Prostate gland (tissue), 2 donors: ENCODE measurements around the gene DAPP1. TPM values are rescaled to one million over a fixed set of nuclear protein-coding genes. Genes with fewer than 3 reads are reported as not detected.

Experiments used
- DNase-seq: peaks from one replicate; pipeline ENCODE4 v3.0.0-alpha.2; 2019; ENCODE audit warnings: low spot score
- H3K27ac ChIP-seq, 2 donors: fragments of 200-600 bp; sonication (generic); 2 replicates each; pipeline ENCODE4 v1.5.1; 2017 to 2019
- H3K27me3 ChIP-seq: fragments of 200-600 bp; sonication (generic); replicated peaks from 2 replicates; pipeline ENCODE4 v1.5.1; 2019; ENCODE audit not compliant: insufficient read depth
- H3K36me3 ChIP-seq, 2 donors: fragments of 200-600 bp; sonication (generic); 1 replicate in 1 of 2; 2 replicates in 1 of 2; pipeline versions ENCODE4 v1.5.1 to v1.8.1; 2017 to 2019
- H3K4me1 ChIP-seq: fragments of 200-600 bp; sonication (generic); replicated peaks from 2 replicates; pipeline ENCODE4 v1.5.1; 2019
- H3K4me3 ChIP-seq, 2 donors: fragments of 200-600 bp; sonication (generic); 2 replicates each; pipeline ENCODE4 v1.5.1; 2017 to 2019
- H3K9me3 ChIP-seq: fragments of 200-600 bp; sonication (generic); 2 replicates; pipeline ENCODE4 v1.5.1; 2017
- CTCF ChIP-seq, 4 experiments: fragments of 200-600 bp in 2 of 4; fragments of 450-650 bp in 2 of 4; sonication (generic) in 2 of 4; IDR thresholded peaks; 1 replicate in 3 of 4; 2 replicates in 1 of 4; pipeline ENCODE4 v1.5.1; 2016 to 2019; ENCODE audit warnings: antibody characterized with exemption in 4 of 4, mild to moderate bottlenecking in 2 of 4, moderate library complexity in 2 of 4
- POLR2A ChIP-seq: fragments of 450-650 bp; IDR thresholded peaks from one replicate; pipeline ENCODE4 v1.6.1; 2016; ENCODE audit warnings: antibody characterized with exemption, mild to moderate bottlenecking
- POLR2AphosphoS5 ChIP-seq: sonication (generic); formaldehyde crosslinking; IDR thresholded peaks from one replicate; pipeline ENCODE4 v1.6.1; 2017; ENCODE audit warnings: antibody characterized with exemption
- WGBS: methylation state at CpG from one replicate; pipeline ENCODE4 v1.1.5; 2018; 5-methylcytosine and 5-hydroxymethylcytosine counted together
- intact Hi-C: fragments of 100-400 bp; cut with DNase I; formaldehyde crosslinking; loops from one replicate; pipeline ENCODE4 v1.14.2; 2022
- total RNA-seq, 2 donors: library from RNA; depleted of rRNA; stranded (reverse); fragments of >200 nt; gene quantifications; one replicate each; pipeline ENCODE4 v1.1.0, GENCODE V29; 2016

Gene DAPP1
- total RNA-seq, 2 donors from 2014 or later = 1.1 to 2.0 TPM

DNA sequence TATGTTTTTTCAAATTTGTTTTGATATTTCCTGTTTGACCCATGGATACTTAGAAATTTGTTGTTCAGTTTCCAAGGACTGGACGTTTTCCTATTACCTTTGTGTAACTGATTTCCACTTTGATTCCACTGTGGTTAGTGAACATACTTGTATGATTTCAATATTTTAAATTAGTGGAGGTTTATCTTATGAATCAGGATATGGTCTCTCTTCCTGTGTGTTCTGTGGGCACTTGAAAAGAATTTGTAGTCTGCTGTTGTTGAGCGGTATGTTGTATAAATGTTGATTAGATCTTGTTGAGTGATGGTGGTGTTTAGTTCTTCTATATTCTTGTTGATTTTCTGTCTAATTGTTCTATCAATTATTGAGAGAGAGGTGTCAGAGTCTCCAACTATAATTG is 98.8 kb downstream of the DAPP1 start:
- Histone ChIP-seq H3K27me3 (no peaks in the 10 kb centered on the region), H3K36me3 (no peaks in the 10 kb centered on the region), H3K27ac (no peak overlapping the region), H3K9me3 (no peaks in the 10 kb centered on the region), H3K4me3 (no peak overlapping the region), H3K4me1 (no peaks in the 10 kb centered on the region)
- no peak for DNase-seq
- no peak for TF ChIP-seq POLR2AphosphoS5
- WGBS = 96% methylated on average over 2 of the region's 2 CpGs
- intact Hi-C loops = no loop called here

DNA sequence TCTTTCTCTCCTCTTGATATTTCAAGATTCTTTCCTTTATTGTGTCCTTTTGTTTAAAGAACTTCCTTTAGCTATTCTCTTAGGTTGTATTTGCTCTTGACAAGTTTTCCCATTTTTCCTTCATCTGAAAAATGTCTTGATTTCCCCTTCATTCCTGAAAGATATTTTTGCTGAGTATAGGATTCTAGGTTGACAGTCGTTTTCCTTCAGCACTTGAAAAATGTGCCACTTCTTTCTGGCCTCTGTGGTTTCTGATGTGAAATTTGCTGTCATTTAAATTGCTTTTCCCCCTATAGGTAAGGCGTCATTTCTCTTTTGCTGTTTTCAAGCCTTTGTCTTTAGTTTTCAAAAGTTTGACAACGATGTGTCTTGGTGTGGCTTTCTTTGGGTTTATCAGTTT is 100.9 kb downstream of the DAPP1 start:
- Histone ChIP-seq H3K4me3 (no peak overlapping the region), H3K4me1 (no peaks in the 10 kb centered on the region), H3K36me3 (no peaks in the 10 kb centered on the region), H3K27me3 (no peaks in the 10 kb centered on the region), H3K27ac (no peak overlapping the region), H3K9me3 (no peaks in the 10 kb centered on the region)
- TF ChIP-seq POLR2A = no peak
- TF ChIP-seq CTCF (IDR thresholded peaks at IDR 0.05) = no peak
- TF ChIP-seq POLR2AphosphoS5 = no peak
- no peak for DNase-seq
- intact Hi-C loops = no loop called here
- WGBS = 100% methylated on average over 3 of the region's 3 CpGs

DNA sequence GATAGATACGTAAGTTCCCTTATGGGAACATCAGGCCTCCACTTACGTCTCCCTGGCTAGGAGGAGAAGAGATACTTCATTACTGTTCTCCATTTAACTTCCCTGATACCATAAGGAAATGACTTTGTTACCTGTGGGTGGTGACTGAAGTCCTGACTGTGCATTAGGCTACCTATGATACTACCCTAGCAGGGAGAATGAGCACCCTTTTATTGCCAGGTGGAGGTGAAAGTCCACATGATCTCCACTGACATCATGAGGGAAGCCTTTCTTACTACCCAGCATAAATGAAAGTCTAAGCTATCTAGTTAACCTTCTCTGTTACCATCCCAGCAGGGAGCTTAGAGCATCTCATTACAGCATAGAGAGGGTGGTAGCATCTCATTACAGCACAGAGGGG is 102.0 kb downstream of the DAPP1 start:
- no peaks in the 10 kb centered on the region for H3K4me1 ChIP-seq
- no peaks in the 10 kb centered on the region for H3K36me3 ChIP-seq
- H3K9me3 ChIP-seq = no peaks in the 10 kb centered on the region
- intact Hi-C loops = no loop called here
- no peak overlapping the region for H3K27ac ChIP-seq
- TF ChIP-seq POLR2AphosphoS5 = no peak
- no peak for TF ChIP-seq CTCF (IDR thresholded peaks at IDR 0.05)
- TF ChIP-seq POLR2A = no peak
- H3K4me3 ChIP-seq = no peak overlapping the region
- no peaks in the 10 kb centered on the region for H3K27me3 ChIP-seq
- DNase-seq = no peak
- 96% methylated on average over 2 of the region's 2 CpGs for WGBS

Other genes with a start within 250 kb of the DAPP1 start
- gene MTTP, start 242.0 kb upstream of the DAPP1 start, total RNA-seq = 1 to 10 TPM in 1 of 2 donors, not detected in 1; 1.5 TPM
- under 1 TPM; 0.32 to 0.62 TPM for gene C4orf54, start 159.0 kb upstream of the DAPP1 start, total RNA-seq
- gene LAMTOR3, start 77.6 kb downstream of the DAPP1 start, total RNA-seq = 10 to 100 TPM; 51.6 to 78.7 TPM
- gene DNAJB14, start 129.8 kb downstream of the DAPP1 start, total RNA-seq = 10 to 100 TPM; 23.3 to 27.4 TPM
- gene H2AZ1, start 133.4 kb downstream of the DAPP1 start, total RNA-seq = 100 to 1,000 TPM; 148 to 157 TPM